ENCODE data around the gene LRRK1. TPM values are rescaled to one million over a fixed set of nuclear protein-coding genes. Genes with fewer than 3 reads are reported as not detected.
A peak's percentile ranks its signal among the peaks of the same experiment; 100 is the strongest.

LRRK1 gene
- total and polyA plus RNA-seq, 2 of the 13 experiments (the other 11 are each of a cell fraction or from before 2014, with no cell fraction given) = 0.13 to 1.2 TPM

- peak overlapping the region; percentile 60 for H3K27ac ChIP-seq (ENCODE audit: extremely low read length, insufficient read depth, low read length)
- no TSS peak for BruUV-seq (replicated peaks)
- H3K36me3 ChIP-seq (replicated peaks in 1 of 2; ENCODE audit: control insufficient read depth in 1 of 2, insufficient read depth in 2 of 2, low read length in 2 of 2) = no peaks in the 10 kb centered on the region
- intact Hi-C loops (cut with micrococcal nuclease; ENCODE audit: unreplicated experiment) = loop anchor here (2.0 kb wide), 1 partner anchor 73 kb away; no protein-coding TSS in a partner anchor
- peak overlapping the region; percentile 66 to 81 (median 78) for H3K4me3 ChIP-seq (replicated peaks in 1 of 3; ENCODE audit: insufficient read depth in 1 of 3, low read depth in 2 of 3, low read length in 3 of 3)
- H3K27me3 ChIP-seq (ENCODE audit: control insufficient read depth in 1 of 2, insufficient read depth in 2 of 2, low read length in 2 of 2) = no peaks in the 10 kb centered on the region
- H3K4me1 ChIP-seq (ENCODE audit: insufficient read depth, low read length) = peaks cover 62% of the 10 kb centered on the region
- FAIRE-seq (no peak), DNase-seq (ENCODE audit: low spot score) (no peak), ATAC-seq (0 out of 3 replicates have a peak, but pooled peaks have one; percentile 1)
- peak overlapping the region; percentile 86 for H3K4me2 ChIP-seq (ENCODE audit: low read depth, low read length)
- peak overlapping the region; percentile 77 for H3K9ac ChIP-seq (ENCODE audit: insufficient read depth, low read depth, low read length)
- 75% methylated on average over 4 of the region's 6 CpGs for WGBS (ENCODE audit: low lambda C conversion rate)
- peaks cover 20% of the 10 kb centered on the region for H3K79me2 ChIP-seq (ENCODE audit: insufficient read depth, low read length)
- in situ Hi-C loops (cut with HindIII; ENCODE audit: extremely low pct_ligation_motif_present, low pct_unique_long_range_greater_than_20kb) = loop anchor here (10.0 kb wide), 1 partner anchor 167 kb away; the partner anchor contains the start of gene CHSY1
- peak overlapping the region; percentile 25 for H2AFZ ChIP-seq (ENCODE audit: low read length)
- CTCF ChIA-PET (ENCODE audit: low intra/inter-chr PET ratio, low total read pairs) = interaction anchor here (1.6 to 5.4 kb wide), 2 partner anchors 73 to 169 kb away, joined by 6 to 37 read pairs; no protein-coding TSS in a partner anchor
- TF ChIP-seq GTF3A (CRISPR knock-in tag; conservative IDR thresholded peaks at IDR 0.05) = no peak
- no peak for TF ChIP-seq ZFX (CRISPR knock-in tag; IDR thresholded peaks at IDR 0.05; ENCODE audit: low read depth)
- no peak for TF ChIP-seq ZNF891 (CRISPR knock-in tag; IDR thresholded peaks at IDR 0.05)
- TF ChIP-seq ZSCAN25 (CRISPR knock-in tag; IDR thresholded peaks at IDR 0.05) = no peak
- TF ChIP-seq YEATS4 (CRISPR knock-in tag; IDR thresholded peaks at IDR 0.05; ENCODE audit: borderline replicate concordance) = no peak
- TF ChIP-seq NR3C1 (CRISPR knock-in tag; IDR thresholded peaks at IDR 0.05) = no peak
- H4K20me1 ChIP-seq (ENCODE audit: insufficient read depth, low read length) = no peaks in the 10 kb centered on the region
- no peaks in the 10 kb centered on the region for H3K9me3 ChIP-seq (ENCODE audit: low read length)
- POLR2A ChIA-PET = interaction anchor here (1.7 kb wide), 1 partner anchor 17 kb away, joined by 10 read pairs; no protein-coding TSS in a partner anchor
These were observed 169.1 kb downstream of the LRRK1 start for GRCh38 chr15:101088271-101088670.

GRCh38 chr15:101088788-101089578 lies 169.8 kb downstream of the LRRK1 start:
- Histone ChIP-seq H3K9ac (ENCODE audit: insufficient read depth, low read depth, low read length) (peak overlapping the region; percentile 77), H3K27ac (ENCODE audit: extremely low read length, insufficient read depth, low read length) (peak overlapping the region; percentile 60), H3K4me3 (replicated peaks in 1 of 3; ENCODE audit: insufficient read depth in 1 of 3, low read depth in 2 of 3, low read length in 3 of 3) (peak overlapping the region; percentile 66 to 81 (median 78)), H3K36me3 (replicated peaks in 1 of 2; ENCODE audit: control insufficient read depth in 1 of 2, insufficient read depth in 2 of 2, low read length in 2 of 2) (no peaks in the 10 kb centered on the region), H3K27me3 (ENCODE audit: control insufficient read depth in 1 of 2, insufficient read depth in 2 of 2, low read length in 2 of 2) (peaks cover 0 to 4% of the 10 kb centered on the region in 2 experiments; a peak in 1 of 5 replicates), H3K9me3 (ENCODE audit: low read length) (no peaks in the 10 kb centered on the region), H4K20me1 (ENCODE audit: insufficient read depth, low read length) (no peaks in the 10 kb centered on the region), H3K4me2 (ENCODE audit: low read depth, low read length) (peak overlapping the region; percentile 86), H2AFZ (ENCODE audit: low read length) (peak overlapping the region; percentile 92), H3K79me2 (ENCODE audit: insufficient read depth, low read length) (peaks cover 20% of the 10 kb centered on the region), H3K4me1 (ENCODE audit: insufficient read depth, low read length) (peaks cover 62% of the 10 kb centered on the region)
- POLR2A ChIA-PET = interaction anchor here (3.4 kb wide), 1 partner anchor 19 kb away, joined by 36 read pairs; no protein-coding TSS in a partner anchor
- no TSS peak for BruUV-seq (replicated peaks)
- in situ Hi-C loops (cut with HindIII; ENCODE audit: extremely low pct_ligation_motif_present, low pct_unique_long_range_greater_than_20kb) = loop anchor here (10.0 kb wide), 1 partner anchor 166 kb away; the partner anchor contains the start of gene CHSY1
- CTCF ChIA-PET (ENCODE audit: low intra/inter-chr PET ratio, low total read pairs) = interaction anchor here (1.6 to 5.4 kb wide), 2 partner anchors 74 to 168 kb away, joined by 6 to 37 read pairs; no protein-coding TSS in a partner anchor
- DNase-seq (ENCODE audit: low spot score) (peak; percentile 35), FAIRE-seq (peak; percentile 21), ATAC-seq (peak; percentile 67)
- WGBS (ENCODE audit: low lambda C conversion rate) = 14% methylated on average over 29 of the region's 42 CpGs
- intact Hi-C loops (cut with micrococcal nuclease; ENCODE audit: unreplicated experiment) = loop anchor here (1.0 to 2.0 kb wide), 2 partner anchors 74 to 169 kb away; no protein-coding TSS in a partner anchor
- TF ChIP-seq ZSCAN9 (CRISPR knock-in tag; IDR thresholded peaks at IDR 0.05; ENCODE audit: borderline replicate concordance) = no peak
- no peak for TF ChIP-seq NR2F2 (IDR thresholded peaks at IDR 0.05; ENCODE audit: borderline replicate concordance, low read depth)
- TF ChIP-seq SP1 (IDR thresholded peaks at IDR 0.05) = no peak
- TF ChIP-seq SP1 (CRISPR knock-in tag; IDR thresholded peaks at IDR 0.05) = no peak
- TF ChIP-seq STAG1 (CRISPR knock-in tag; IDR thresholded peaks at IDR 0.05) = peak; percentile 84
- TF ChIP-seq ZKSCAN5 (CRISPR knock-in tag; IDR thresholded peaks at IDR 0.05) = no peak
- no peak for TF ChIP-seq THAP8 (CRISPR knock-in tag; IDR thresholded peaks at IDR 0.05; ENCODE audit: borderline replicate concordance)
- no peak for TF ChIP-seq THYN1 (CRISPR knock-in tag; IDR thresholded peaks at IDR 0.05; ENCODE audit: borderline replicate concordance, low read depth)
- no peak for TF ChIP-seq HNRNPH1 (optimal IDR thresholded peaks at IDR 0.05; ENCODE audit: low read depth, low read length)
- no peak for TF ChIP-seq SOX6 (IDR thresholded peaks at IDR 0.05)
- TF ChIP-seq SOX6 (CRISPR knock-in tag; IDR thresholded peaks at IDR 0.05) = 0 out of 2 replicates have a peak, but pooled peaks have one; percentile 23
- TF ChIP-seq IKZF1 (IDR thresholded peaks at IDR 0.05) = no peak
